OCI-LY7 (cell line): Measurements from ENCODE around the gene TM9SF2. TPM values are rescaled to one million over a fixed set of nuclear protein-coding genes. Genes with fewer than 3 reads are reported as not detected.

Experiments
- BruUV-seq: library from RNA; stranded (reverse); fragments of 400-500 nt; replicated peaks from 2 replicates; lab custom pipeline; 2021; lab: Mats Ljungman, UMichigan
- CTCF ChIA-PET: fragments of 300-600 bp; sonication (Branson Sonifier 250); formaldehyde crosslinking; loops from one replicate; lab custom pipeline; 2022; ENCODE audit warnings: antibody characterized with exemption; ENCODE audit not compliant: unreplicated experiment; lab: Charles Lee
- POLR2A ChIA-PET: fragments of 300-600 bp; sonication (Branson Sonifier 250); formaldehyde crosslinking; loops from one replicate; lab custom pipeline; 2022; ENCODE audit warnings: antibody characterized with exemption; lab: Charles Lee
- DNase-seq: peaks from one replicate; pipeline ENCODE4 v3.0.0-alpha.2; 2015; ENCODE audit warnings: low spot score
- H2AFZ ChIP-seq: fragments of 200-600 bp; sonication (generic), shearing (Covaris generic); 2 replicates; pipeline ENCODE4 v1.6.1; 2014; ENCODE audit warnings: mild to moderate bottlenecking, antibody characterized with exemption, low read length, moderate library complexity
- H3K27ac ChIP-seq: fragments of 200-600 bp; sonication (generic); 2 replicates; pipeline ENCODE4 v1.5.1; 2014; ENCODE audit warnings: mixed run types, low read depth, mild to moderate bottlenecking, moderate library complexity, low read length, inconsistent platforms; ENCODE audit not compliant: poor library complexity, severe bottlenecking
- H3K36me3 ChIP-seq: fragments of 200-600 bp; sonication (generic); 2 replicates; pipeline ENCODE4 v1.6.1; 2014; ENCODE audit warnings: mild to moderate bottlenecking, antibody characterized with exemption, low read length, moderate library complexity, mixed read lengths; ENCODE audit not compliant: insufficient read depth
- H3K4me1 ChIP-seq: fragments of 200-600 bp; sonication (generic); 2 replicates; pipeline ENCODE4 v1.5.1; 2014; ENCODE audit warnings: mild to moderate bottlenecking, low read length; ENCODE audit not compliant: insufficient read depth, poor library complexity, severe bottlenecking
- H3K4me2 ChIP-seq: fragments of 200-600 bp; sonication (generic); 2 replicates; pipeline ENCODE4 v1.6.1; 2014; ENCODE audit warnings: mild to moderate bottlenecking, low read length
- H3K4me3 ChIP-seq: fragments of 200-600 bp; sonication (generic); 2 replicates; pipeline ENCODE4 v1.5.1; 2014; ENCODE audit warnings: mild to moderate bottlenecking, low read depth, low read length; ENCODE audit not compliant: poor library complexity, severe bottlenecking
- H3K79me2 ChIP-seq: fragments of 200-600 bp; sonication (generic); 2 replicates; pipeline ENCODE4 v1.6.1; 2016; ENCODE audit warnings: low read depth, mild to moderate bottlenecking, low read length, moderate library complexity, mixed read lengths; ENCODE audit not compliant: insufficient read depth
- H3K9me2 ChIP-seq: fragments of 200-600 bp; sonication (generic); 2 replicates; pipeline ENCODE4 v1.6.1; 2016; ENCODE audit warnings: mild to moderate bottlenecking, low read length, mixed read lengths; ENCODE audit not compliant: insufficient read depth
- H3K9me3 ChIP-seq: fragments of 200-600 bp; sonication (generic); 2 replicates; pipeline ENCODE4 v1.6.1; 2014; ENCODE audit warnings: mild to moderate bottlenecking, mixed run types, low read length, mixed read lengths
- H4K20me1 ChIP-seq: fragments of 200-600 bp; sonication (generic); 2 replicates; pipeline ENCODE4 v1.6.1; 2014; ENCODE audit warnings: mild to moderate bottlenecking, antibody characterized with exemption, low read length, moderate library complexity, mixed read lengths; ENCODE audit not compliant: insufficient read depth
- EZH2phosphoT487 ChIP-seq: fragments of 200-600 bp; sonication (generic); IDR thresholded peaks from 2 replicates; pipeline ENCODE4 v1.6.1; 2018; ENCODE audit warnings: low read depth, borderline replicate concordance, mild to moderate bottlenecking, mixed run types, antibody characterized with exemption, low read length, moderate library complexity, mixed read lengths
- intact Hi-C: fragments of 100-400 bp; cut with micrococcal nuclease; formaldehyde crosslinking; loops from one replicate; pipeline ENCODE4 v1.10.0; 2022; ENCODE audit not compliant: unreplicated experiment
- total RNA-seq, 2 experiments: library from RNA; depleted of rRNA in 1 of 2; stranded (reverse); fragments of >200 nt in 1 of 2; shearing (Covaris generic) in 1 of 2; gene quantifications; 2 replicates each; pipeline ENCODE4 v1.2.3, GENCODE V29; 2014 to 2022
- TF ChIP-seq, protein P1 (sequence below): fragments of 200-600 bp; sonication (generic); conservative IDR thresholded peaks from 2 replicates; pipeline ENCODE4 v1.5.1; 2014; ENCODE audit warnings: mild to moderate bottlenecking, antibody characterized with exemption, low read length, moderate library complexity, mixed read lengths

TM9SF2 gene
- total RNA-seq, 2 experiments from 2014 or later, result 17.8 to 27.3 TPM

- no peaks in the 10 kb centered on the region for H3K9me3 ChIP-seq
- POLR2A ChIA-PET, result interaction anchor here (0.6 to 1.0 kb wide), 3 partner anchors 53 to 72 kb away, joined by 3 to 5 read pairs (median 3); no protein-coding TSS in a partner anchor
- BruUV-seq, result no TSS peak
- no peak overlapping the region for H3K27ac ChIP-seq
- TF ChIP-seq, protein P1, sequence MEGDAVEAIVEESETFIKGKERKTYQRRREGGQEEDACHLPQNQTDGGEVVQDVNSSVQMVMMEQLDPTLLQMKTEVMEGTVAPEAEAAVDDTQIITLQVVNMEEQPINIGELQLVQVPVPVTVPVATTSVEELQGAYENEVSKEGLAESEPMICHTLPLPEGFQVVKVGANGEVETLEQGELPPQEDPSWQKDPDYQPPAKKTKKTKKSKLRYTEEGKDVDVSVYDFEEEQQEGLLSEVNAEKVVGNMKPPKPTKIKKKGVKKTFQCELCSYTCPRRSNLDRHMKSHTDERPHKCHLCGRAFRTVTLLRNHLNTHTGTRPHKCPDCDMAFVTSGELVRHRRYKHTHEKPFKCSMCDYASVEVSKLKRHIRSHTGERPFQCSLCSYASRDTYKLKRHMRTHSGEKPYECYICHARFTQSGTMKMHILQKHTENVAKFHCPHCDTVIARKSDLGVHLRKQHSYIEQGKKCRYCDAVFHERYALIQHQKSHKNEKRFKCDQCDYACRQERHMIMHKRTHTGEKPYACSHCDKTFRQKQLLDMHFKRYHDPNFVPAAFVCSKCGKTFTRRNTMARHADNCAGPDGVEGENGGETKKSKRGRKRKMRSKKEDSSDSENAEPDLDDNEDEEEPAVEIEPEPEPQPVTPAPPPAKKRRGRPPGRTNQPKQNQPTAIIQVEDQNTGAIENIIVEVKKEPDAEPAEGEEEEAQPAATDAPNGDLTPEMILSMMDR, result 0 out of 2 replicates have a peak, but pooled peaks have one; percentile 23
- TF ChIP-seq EZH2phosphoT487, result no peak
- intact Hi-C loops, result no loop called here
- no peaks in the 10 kb centered on the region for H3K36me3 ChIP-seq
- no peak overlapping the region for H3K4me3 ChIP-seq
- no peaks in the 10 kb centered on the region for H3K79me2 ChIP-seq
- no peaks in the 10 kb centered on the region for H3K4me1 ChIP-seq
- no peaks in the 10 kb centered on the region for H3K9me2 ChIP-seq
- no peak overlapping the region for H3K4me2 ChIP-seq
- no peak overlapping the region for H2AFZ ChIP-seq
- no peak for DNase-seq
- CTCF ChIA-PET, result no interaction called here
- H4K20me1 ChIP-seq, result no peaks in the 10 kb centered on the region
Measured at GRCh38 chr13:99577934-99578917, 77.0 kb downstream of the TM9SF2 start.

DNA sequence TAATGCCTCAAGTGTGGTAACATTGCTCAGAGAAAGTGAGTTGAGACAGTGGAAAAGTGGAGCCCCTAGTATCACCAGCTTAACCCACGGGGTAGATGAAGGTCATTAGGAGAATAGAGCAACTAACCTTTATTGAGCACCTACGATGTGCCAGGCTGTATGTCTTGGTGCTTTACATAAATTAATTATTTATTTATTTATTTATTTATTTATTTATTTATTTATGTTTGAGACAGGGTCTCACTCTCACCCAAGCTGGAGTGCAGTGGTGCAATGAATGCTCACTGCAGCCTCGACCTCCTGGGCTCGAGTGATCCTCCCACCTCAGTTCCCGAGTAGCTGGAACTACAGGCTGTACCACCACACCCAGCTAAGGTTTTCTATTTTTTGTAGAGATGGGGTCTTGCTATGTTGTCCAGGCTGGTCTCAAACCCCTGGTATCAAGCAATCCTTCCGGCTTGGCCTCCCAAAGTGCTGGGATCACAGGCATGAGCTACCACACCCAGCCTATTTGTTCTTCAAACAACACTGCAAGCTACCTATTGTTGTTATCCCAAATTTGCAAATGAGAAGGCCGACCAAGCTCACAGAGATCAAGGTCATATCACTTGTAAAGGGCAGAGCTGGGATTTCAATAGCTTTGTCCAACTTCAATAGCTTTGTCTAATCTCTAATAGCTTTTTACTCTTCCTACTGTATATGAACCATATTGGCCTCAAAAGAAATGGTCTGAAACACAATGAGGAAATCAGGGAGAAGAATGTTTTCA, 79.4 kb downstream of the TM9SF2 start:
- intact Hi-C loops, result no loop called here
- CTCF ChIA-PET, result no interaction called here
- no TSS peak for BruUV-seq

More for the DNA sequence above, 79.4 kb downstream of the TM9SF2 start:
- H2AFZ ChIP-seq, result no peak overlapping the region
- POLR2A ChIA-PET, result interaction anchor here (1.5 kb wide), 1 partner anchor 13 kb away, joined by 3 read pairs; no protein-coding TSS in a partner anchor
- no peaks in the 10 kb centered on the region for H3K36me3 ChIP-seq
- H3K9me2 ChIP-seq, result no peaks in the 10 kb centered on the region
- H3K4me1 ChIP-seq, result no peaks in the 10 kb centered on the region
- no peak overlapping the region for H3K27ac ChIP-seq
- H3K9me3 ChIP-seq, result no peaks in the 10 kb centered on the region
- TF ChIP-seq, protein P1, result no peak
- TF ChIP-seq EZH2phosphoT487, result no peak
- no peak for DNase-seq
- H4K20me1 ChIP-seq, result no peaks in the 10 kb centered on the region
- no peak overlapping the region for H3K4me3 ChIP-seq
- H3K4me2 ChIP-seq, result no peak overlapping the region
- H3K79me2 ChIP-seq, result no peaks in the 10 kb centered on the region
